ENCODE measurements around the gene XYLT2.

GRCh38 chr17:50337956-50338355, 8.0 kb upstream of the XYLT2 start:
- TF ChIP-seq POLR2AphosphoS5 (IDR thresholded peaks at IDR 0.05; ENCODE audit: low read length) (no peak), SMAD1 (IDR thresholded peaks at IDR 0.05; ENCODE audit: low read depth, partially characterized antibody) (no peak), CTCF (IDR thresholded peaks at IDR 0.05 in 2 of 3, conservative IDR thresholded peaks at IDR 0.05 in 1 of 3; ENCODE audit: control insufficient read depth in 2 of 3, extremely low read depth in 1 of 3, insufficient read depth in 1 of 3, low read depth in 3 of 3, low read length in 3 of 3) (no peak), GABPA (IDR thresholded peaks at IDR 0.05; ENCODE audit: low read depth) (no peak), POU2F2 (IDR thresholded peaks at IDR 0.05; ENCODE audit: borderline replicate concordance, low read depth, low read length) (no peak)
- TF ChIP-seq, protein P1, sequence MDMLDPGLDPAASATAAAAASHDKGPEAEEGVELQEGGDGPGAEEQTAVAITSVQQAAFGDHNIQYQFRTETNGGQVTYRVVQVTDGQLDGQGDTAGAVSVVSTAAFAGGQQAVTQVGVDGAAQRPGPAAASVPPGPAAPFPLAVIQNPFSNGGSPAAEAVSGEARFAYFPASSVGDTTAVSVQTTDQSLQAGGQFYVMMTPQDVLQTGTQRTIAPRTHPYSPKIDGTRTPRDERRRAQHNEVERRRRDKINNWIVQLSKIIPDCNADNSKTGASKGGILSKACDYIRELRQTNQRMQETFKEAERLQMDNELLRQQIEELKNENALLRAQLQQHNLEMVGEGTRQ (IDR thresholded peaks at IDR 0.05; ENCODE audit: borderline replicate concordance, low read depth, low read length), result no peak

Measured in GM12878 (cell line).